ENCODE measurements around the gene TTPAL.
"Not testable (repeated sequence)": the region's sequence is repeated elsewhere in the genome, so short reads cannot be mapped to it uniquely, and the experiment has no call there.

Gene TTPAL

DNA sequence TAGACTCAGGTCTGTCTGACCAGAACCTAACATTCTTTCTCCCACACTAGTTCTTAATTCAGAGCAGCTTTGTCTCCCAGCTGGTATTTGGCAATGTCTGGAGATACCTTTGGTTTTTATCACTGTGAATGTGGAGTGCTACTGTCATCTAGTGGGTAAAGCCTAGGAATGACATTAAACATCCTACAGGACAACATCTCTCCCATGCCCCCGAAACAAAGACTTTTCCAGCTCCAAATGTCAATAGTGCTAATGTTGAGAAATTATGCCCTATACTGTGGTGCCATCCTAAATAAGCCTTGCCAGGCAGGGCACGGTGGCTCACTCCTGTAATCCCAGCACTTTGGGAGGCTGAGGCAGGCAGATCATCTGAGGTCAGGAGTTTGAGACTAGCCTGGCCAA, 4.2 kb upstream of the TTPAL start:
- TF ChIP-seq, protein P1, sequence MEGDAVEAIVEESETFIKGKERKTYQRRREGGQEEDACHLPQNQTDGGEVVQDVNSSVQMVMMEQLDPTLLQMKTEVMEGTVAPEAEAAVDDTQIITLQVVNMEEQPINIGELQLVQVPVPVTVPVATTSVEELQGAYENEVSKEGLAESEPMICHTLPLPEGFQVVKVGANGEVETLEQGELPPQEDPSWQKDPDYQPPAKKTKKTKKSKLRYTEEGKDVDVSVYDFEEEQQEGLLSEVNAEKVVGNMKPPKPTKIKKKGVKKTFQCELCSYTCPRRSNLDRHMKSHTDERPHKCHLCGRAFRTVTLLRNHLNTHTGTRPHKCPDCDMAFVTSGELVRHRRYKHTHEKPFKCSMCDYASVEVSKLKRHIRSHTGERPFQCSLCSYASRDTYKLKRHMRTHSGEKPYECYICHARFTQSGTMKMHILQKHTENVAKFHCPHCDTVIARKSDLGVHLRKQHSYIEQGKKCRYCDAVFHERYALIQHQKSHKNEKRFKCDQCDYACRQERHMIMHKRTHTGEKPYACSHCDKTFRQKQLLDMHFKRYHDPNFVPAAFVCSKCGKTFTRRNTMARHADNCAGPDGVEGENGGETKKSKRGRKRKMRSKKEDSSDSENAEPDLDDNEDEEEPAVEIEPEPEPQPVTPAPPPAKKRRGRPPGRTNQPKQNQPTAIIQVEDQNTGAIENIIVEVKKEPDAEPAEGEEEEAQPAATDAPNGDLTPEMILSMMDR (IDR thresholded peaks at IDR 0.05; ENCODE audit: extremely low read depth, missing control alignments) = no peak
- no peak for DNase-seq (ENCODE audit: low spot score)

- DNase-seq (ENCODE audit: low spot score) = not testable (repeated sequence)
Measured at GRCh38 chr20:44472283-44472682, 3.4 kb upstream of the TTPAL start.

DNA sequence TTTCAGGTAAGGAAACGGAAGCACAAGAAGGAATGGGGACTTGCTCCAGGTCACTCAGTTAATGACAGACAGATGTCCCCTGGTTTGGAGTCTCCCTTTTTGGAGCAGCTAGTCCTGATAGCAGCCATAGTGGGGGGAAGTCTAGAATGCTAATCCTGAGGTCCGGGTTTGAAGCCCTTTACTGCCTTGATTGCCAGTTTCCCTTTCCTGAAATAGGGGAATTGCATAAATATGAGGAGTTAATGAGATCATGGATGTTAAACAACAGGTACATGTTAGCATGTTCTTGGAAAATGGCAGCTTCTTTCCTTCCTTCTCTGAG, 341 bp upstream of the TTPAL start:
- no peak for DNase-seq (ENCODE audit: low spot score)
- TF ChIP-seq, protein P1 (IDR thresholded peaks at IDR 0.05; ENCODE audit: extremely low read depth, missing control alignments) = no peak

GRCh38 chr20:44477151-44477550, 1.5 kb downstream of the TTPAL start:
- TF ChIP-seq, protein P1 (IDR thresholded peaks at IDR 0.05; ENCODE audit: extremely low read depth, missing control alignments) = no peak
- no peak for DNase-seq (ENCODE audit: low spot score)

DNA sequence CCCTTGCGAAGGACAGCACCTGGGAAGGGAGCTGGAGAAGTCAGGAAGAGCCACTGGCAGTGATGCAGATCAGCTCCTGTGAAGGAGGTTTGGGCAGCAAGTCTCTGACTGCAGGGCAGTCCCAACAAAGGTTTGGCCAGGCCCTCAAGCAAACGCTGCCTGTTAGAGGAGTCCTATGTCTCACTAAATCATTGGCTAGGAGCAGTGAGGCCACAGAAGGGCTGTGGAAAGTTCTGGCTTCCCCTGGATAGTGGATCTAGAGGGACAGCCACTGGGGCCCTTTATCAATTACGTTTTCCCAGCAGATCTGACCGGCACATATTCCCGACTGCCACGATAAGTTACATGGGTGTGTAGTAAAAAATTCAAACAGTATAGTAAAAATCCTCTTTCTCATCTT, 2.5 kb downstream of the TTPAL start:
- TF ChIP-seq, protein P1 (IDR thresholded peaks at IDR 0.05; ENCODE audit: extremely low read depth, missing control alignments) = no peak

DNA sequence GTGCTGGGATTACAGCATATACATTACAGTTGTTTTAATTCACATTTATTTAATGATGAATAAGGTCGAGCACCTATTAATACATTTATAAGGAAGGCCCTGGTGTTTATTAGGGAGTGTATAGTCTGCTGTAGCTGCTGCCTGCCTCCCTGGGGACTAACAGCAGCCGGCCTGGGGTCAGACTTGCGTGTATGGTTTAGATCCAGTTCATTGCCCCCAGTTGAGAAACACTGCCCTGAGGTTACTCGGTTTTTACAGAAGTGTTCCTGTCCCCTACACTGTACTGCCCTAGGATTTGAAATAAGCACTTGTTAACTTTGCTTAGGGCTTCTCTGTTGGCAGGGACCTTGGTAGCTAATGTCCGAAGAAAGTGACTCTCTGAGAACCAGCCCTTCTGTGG, 4.0 kb downstream of the TTPAL start:
- TF ChIP-seq, protein P1 (IDR thresholded peaks at IDR 0.05; ENCODE audit: extremely low read depth, missing control alignments) = no peak
- DNase-seq (ENCODE audit: low spot score) = no peak

More for the DNA sequence above, 2.5 kb downstream of the TTPAL start:
- no peak for DNase-seq (ENCODE audit: low spot score)

DNA sequence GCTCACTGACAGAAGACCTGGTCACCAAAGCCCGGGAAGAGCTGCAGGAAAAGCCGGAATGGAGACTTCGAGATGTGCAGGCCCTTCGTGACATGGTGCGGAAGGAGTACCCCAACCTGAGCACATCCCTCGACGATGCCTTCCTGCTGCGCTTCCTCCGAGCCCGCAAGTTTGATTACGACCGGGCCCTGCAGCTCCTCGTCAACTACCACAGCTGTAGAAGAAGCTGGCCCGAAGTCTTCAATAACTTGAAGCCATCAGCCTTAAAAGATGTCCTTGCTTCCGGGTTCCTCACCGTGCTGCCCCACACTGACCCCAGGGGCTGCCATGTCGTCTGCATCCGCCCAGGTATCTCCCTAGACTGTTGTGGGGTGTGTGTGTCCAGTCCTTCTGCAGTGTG, 4.4 kb downstream of the TTPAL start:
- no peak for DNase-seq (ENCODE audit: low spot score)
- TF ChIP-seq, protein P1 (IDR thresholded peaks at IDR 0.05; ENCODE audit: extremely low read depth, missing control alignments) = no peak

DNA sequence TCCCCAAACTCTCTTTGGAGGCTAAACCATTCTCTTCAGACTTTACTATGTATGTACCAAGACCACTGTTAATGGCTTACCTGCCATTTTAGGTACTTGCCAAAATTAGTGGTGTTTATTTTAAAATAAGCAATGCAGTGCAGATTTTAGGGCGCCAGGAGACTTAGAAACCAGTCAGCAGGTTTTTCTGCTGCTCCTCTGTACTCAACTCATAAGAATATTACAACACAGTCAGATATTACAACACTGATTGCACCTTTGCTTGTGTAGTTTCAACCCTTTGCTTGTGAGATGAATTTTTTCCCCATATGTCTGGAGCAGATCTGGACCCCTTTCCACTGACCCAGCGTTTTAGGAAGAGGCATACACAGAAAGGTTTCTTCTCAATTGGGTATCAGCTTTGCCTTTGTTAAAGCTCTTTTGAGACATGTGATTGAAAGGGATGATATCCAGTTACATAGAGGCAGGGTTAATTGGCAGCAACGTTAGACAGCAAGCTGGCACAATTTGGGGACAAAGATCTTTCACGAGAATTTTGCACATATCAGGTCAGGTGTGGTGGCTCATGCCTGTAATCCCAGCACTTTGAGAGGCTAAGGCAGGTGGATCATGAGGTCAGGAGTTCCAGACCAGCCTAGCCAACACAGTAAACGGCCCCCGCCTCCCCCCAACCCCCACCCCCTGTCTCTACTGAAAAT, 6.2 kb downstream of the TTPAL start:
- TF ChIP-seq, protein P1 (IDR thresholded peaks at IDR 0.05; ENCODE audit: extremely low read depth, missing control alignments) = no peak
- no peak for DNase-seq (ENCODE audit: low spot score)
